Esophagus muscularis mucosa (tissue), 3 donors: ENCODE data around the gene WDR38.

Source experiments
- CTCF ChIP-seq, 3 experiments: fragments of 200-600 bp in 2 of 3; fragments of 450-650 bp in 1 of 3; sonication (generic) in 2 of 3; IDR thresholded peaks; one replicate each; pipeline ENCODE4 v1.5.1; 2017 to 2019; ENCODE audit warnings: antibody characterized with exemption in 3 of 3, mild to moderate bottlenecking in 2 of 3, moderate library complexity in 1 of 3
- POLR2AphosphoS5 ChIP-seq, 2 donors: sonication (generic); formaldehyde crosslinking; IDR thresholded peaks; one replicate each; pipeline ENCODE4 v1.6.1; 2017; ENCODE audit warnings: antibody characterized with exemption in 2 of 2

DNA sequence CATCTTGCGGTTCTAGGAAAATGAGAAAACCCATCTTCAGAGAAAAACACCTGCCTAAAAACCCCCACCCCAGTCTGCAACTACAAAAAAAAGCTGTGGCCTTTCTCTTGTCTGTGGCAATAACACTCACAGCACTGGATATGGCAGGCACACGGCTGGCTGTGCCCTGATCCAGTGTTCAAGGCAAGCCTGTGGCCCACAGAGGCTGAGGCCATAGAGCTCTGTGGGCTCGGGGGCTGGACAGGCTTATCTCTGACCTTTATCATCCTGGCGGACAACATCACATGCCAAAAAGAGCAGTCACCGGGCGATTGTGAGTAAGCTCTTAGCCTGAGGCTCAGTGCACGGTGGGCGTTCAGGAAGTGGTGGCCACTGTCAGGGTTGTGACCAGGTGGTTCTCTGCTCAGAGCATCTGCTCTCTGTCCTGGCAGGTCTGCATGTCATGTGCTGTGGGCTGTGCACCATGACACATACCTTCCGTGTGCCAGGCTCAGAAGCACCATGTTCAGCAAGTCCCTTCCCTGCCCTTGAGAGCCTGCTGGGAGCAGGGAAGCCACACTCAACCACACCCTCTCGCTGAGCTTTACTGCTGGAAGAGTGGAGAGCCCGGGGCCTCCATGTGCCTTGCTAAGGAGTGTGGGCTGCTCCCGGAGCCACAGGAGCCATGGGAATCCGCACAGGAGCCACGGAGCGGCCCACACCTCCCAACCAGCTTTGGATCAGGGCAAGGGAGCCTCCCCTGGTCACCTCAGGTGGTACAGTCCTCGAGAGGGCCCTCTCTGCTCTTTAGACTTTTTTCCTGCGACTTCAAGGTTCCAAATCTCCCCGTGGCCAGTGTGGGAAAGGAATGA is 34.6 kb upstream of the WDR38 start:
- TF ChIP-seq CTCF (IDR thresholded peaks at IDR 0.05) (no peak), POLR2AphosphoS5 (IDR thresholded peaks at IDR 0.05) (no peak)
